CD4-positive, alpha-beta T cell treated with Interleukin-10 for 1 hour (primary cell): ENCODE data around the gene FAF2.
"Not testable (repeated sequence)": the region's sequence is repeated elsewhere in the genome, so short reads cannot be mapped to it uniquely, and the experiment has no call there.

ENCODE experiments used
- DNase-seq: peaks from one replicate; pipeline ENCODE4 v3.0.0-alpha.2; 2020

FAF2 gene

DNA sequence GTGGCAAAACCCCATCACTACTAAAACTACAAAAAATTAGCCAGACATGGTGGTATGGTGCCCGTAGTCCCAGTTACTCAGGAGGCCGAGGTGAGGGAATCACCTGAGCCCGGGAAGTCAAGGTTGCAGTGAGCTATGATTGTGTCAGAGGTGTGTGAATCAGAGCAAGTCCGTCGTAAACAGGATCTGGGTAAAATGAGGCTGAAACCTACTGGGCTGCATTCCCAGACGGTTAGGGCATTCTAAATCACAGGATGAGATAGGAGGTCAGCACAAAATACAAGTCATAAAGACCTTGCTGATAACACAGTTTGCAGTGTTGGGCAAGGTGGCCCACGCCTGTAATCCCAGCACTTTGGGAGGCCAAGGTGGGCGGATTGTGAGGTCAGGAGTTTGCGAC lies 29.9 kb upstream of the FAF2 start:
- DNase-seq: no peak

DNA sequence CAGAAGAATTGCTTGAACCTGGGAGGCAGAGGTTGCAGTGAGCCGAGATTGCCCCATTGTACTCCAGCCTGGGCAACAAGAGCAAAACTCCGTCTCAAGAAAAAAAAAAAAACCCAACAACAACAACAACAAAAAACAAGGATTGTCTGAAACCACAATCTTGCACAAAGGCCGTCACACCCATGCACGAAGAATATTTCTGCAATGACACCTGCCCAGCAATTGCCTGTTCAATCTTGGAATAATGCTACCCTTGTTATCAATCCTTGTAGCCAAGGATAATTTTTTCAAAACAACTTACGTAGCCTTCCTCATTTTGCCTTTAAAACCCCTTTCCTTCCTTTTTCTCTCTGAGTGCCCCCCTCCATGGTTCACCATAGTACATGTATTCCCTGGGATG lies 28.1 kb upstream of the FAF2 start:
- no peak for DNase-seq

DNA sequence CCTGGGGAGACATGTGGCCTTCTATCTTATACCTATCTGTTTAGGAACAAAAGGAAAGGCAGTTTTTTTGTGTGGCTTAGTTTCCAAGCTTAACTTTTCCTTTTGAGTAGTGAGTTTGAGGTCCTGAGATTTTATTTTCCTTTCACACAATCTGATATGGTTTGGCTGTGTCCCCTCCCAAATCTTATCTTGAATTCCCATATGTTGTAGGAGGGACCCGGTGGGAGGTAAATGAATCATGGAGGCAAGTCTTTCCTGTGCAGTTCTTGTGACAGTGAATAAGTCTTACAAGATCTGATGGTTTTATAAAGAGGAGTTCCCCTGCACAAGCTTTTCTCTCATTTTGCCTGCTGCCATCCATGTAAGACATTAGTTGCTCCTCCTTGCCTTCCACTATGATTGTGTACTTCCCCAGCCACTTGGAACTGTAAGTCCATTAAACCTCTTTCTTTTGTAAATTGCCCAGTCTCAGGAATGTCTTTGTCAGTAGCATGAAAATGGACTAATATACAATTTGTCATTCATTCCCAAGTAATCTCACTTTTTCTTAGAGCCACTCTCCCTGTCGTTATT lies 27.1 kb upstream of the FAF2 start:
- DNase-seq: no peak

DNA sequence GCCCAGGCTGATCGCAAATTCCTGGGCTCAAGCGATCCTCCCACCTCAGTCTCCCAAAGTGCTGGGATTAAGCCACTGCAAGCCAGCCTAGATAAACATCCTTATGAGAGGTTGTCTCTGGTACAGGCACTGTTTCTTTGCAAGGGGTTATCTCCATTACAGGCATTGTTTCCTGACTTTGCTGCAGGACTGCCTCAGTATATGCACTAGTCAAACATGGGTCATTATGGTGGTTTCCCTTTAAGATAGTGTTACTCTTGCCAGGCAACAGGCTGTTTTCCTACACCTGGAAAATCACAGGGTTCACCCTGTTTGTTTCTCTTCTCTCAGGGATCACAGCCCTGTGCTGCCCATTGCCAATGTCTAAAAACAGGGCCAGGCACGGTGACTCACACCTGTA lies 24.0 kb upstream of the FAF2 start:
- no peak for DNase-seq

DNA sequence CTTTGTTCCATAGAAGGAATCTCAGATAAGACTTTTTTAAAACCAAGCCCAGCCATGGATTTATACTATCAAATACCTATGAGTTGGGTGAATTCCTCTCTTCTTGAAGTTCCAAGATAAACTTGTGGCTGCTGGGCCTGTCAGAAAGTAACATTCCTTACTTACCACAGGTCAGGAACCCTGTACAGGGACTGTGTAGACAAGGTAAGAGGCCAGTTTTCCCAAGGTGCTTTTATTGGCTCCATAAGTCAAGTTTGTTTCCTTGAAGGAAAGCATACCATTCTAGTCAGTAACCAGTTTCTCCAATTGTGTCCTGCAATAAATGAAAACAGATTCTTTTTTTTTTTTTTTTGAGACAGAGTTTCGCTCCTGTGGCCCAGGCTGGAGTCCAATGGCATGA lies 23.0 kb upstream of the FAF2 start:
- no peak for DNase-seq

DNA sequence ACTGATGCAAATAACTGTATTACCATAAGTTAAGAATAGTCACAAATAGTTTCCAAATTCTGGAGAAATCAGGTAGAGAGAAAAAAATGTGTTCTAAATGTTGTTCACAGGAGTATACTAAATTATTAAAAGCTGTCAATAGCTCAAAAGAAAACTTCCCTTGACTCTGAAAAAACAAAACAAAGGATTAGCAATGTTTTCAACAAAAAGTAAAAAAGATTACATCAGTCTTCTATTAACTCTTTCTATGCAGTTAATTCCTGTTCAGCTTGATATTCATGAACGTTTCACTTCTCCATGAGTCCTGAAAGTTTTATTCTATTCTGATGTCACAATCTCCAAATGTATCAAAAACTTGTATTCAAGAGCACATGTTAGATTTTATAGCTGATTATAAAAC lies 22.4 kb upstream of the FAF2 start:
- DNase-seq: no peak

DNA sequence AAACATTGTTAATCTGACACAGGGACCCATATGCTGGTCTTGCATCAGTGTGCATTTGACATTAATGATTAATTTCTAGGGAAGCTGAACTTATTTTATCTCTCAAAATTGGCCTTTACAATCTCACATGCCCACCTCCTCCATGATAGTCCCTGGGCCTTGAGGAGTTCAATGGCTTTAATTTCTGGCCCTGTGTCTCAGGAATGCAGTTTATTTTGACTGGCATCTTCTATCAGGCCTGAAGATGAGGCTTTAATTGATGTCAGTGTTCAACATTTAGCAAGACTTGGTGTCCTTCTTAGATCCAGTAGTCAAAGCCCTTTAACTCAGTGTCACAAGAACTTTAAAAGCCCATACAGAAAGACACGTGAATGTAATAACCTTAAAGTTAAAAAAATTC lies 21.3 kb upstream of the FAF2 start:
- DNase-seq: no peak

DNA sequence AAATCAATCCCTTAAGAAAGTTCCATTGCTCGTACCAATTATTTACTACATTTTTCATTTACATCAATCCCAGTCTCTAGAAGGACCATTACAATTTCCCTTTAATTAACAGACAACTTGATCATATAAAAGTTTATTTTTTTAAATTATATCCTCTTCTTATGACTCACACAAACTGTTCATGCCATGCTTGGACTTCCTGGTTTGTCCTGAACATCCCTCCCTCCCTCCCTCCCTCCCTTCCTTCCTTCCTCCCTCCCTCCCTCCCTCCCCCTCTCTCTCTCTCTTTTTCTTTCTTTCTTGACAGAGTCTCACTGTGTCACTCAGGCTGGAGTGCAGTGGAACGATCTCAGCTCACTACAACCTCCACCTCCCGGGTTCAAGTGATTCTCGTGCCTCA lies 20.2 kb upstream of the FAF2 start:
- no peak for DNase-seq

DNA sequence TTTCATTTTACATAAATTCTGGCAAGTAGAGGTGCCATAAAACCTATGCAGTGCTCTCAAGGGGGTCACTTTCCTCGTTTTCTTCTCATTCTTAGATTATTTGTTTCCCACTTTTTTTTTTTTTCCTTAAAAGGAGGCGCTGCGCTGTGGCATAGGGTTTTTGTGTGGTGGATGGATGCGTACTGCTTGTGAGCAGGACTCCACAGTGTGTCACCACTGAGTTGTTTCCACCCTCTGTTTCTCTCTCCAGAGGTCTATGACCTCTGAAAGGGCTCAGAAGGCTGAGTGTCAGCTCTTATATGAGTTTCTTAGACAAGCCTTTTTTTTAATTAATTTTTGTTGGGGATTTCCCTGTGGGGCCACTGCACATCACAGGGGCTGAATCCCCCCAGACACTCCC lies 18.2 kb upstream of the FAF2 start:
- no peak for DNase-seq

DNA sequence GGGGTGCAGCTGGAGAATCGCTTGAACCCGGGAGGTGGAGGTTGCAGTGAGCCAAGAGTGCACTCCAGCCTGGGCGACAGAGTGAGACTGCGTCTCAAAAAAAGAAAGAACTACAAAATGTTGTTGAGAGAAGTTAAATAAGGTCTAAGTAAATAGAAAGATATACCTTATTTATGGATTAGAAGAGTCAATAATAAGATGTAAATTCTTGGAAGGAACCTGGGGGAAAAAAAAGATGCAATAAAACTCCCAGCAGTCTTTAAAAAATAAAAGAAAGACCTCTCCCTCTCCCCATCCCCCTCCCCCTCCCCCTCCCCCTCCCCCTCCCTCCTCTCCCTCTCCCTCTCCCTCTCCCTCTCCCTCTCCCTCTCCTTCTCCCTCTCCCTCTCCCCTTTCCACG lies 15.5 kb upstream of the FAF2 start:
- no peak for DNase-seq

DNA sequence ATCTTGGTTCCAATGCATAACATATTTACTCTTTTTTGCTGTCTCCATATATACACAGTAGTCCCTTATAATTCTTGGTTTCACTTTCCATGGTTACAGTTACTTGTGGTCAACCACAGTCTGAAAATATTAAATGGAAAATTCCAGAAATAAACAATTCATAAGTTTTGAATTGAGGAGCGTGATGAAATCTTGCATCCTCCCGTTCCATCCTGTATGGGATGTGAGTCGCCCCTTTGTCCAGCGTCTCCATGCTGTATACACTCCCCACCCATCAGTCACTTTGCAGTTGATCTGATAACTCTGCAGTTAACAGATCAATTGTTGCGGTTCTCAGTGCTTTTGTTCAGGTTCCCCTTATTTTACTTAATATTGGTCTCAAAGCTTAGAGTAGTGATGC lies 11.5 kb upstream of the FAF2 start:
- peak; percentile 13 for DNase-seq

DNA sequence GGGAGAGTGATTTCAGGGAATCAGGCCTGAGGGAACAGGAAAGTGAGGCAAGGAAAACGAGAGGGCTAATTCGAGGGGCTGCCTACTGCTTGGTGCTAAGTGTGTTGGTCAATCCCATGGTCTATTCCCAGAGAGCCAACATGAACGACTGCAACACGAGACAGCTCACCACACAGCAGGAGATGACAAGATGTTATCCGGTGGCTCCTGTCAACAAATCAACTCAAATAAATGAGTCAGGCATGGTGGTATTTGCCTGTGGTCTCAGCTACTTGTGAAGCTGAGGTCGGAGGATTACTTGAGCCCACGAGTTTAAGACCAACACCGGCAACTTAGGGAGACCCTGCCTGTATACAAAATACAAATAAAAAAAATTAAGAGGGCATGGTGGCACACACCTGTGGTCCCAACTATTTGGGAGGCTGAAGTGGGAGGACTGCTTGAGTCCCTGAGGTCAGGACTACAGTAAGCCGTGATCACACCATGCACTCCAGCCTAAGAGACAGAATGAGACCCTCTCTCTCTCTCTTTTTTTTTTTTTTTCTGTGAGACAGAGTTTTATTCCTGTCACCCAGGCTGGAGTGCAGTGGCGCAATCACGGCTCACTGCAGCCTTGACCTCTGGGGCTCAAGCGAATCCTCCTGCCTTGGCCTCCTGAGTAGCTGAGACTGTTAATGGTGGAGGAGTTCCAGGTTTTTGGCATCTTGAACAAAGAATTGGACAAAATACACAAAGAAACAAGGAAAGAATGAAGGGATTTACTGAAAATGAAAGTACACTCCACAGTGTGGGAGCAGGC lies 9.0 kb upstream of the FAF2 start:
- DNase-seq: no peak

DNA sequence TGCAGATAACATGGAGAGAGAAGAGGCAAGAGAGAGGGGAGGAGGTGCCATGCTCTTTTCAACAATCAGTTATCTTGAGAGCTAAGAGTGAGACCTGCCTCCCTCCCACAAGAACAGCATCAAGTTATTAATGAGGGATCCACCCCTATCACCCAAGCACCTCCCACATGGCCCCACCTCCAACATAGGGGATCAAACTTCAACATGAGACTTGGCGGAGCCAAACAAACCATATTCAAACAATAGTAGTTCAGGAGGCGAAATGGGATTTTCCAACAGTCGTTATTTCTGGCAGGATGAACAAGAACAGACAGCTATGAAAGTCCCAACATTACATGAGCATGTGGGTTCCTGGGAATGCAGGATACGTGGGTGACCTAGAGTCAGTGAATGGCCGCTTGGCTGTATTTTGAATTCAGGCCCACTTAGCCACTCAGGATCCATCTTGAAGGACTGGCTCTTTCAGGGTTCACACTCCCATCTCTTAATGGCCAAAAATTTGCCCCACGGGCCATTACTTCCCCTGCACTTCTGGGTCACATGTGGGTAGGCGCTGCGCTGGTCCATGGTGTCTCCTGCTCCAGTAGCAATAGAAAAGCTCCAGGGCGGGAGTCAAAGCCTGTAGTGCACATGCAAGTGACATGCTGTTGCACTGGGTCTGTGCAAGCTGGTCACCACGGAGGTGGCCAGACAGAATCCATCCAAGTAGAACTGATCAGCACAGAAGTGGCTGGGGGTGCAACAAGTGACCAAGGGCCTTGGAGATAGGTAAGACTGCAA lies 7.1 kb upstream of the FAF2 start:
- no peak for DNase-seq

DNA sequence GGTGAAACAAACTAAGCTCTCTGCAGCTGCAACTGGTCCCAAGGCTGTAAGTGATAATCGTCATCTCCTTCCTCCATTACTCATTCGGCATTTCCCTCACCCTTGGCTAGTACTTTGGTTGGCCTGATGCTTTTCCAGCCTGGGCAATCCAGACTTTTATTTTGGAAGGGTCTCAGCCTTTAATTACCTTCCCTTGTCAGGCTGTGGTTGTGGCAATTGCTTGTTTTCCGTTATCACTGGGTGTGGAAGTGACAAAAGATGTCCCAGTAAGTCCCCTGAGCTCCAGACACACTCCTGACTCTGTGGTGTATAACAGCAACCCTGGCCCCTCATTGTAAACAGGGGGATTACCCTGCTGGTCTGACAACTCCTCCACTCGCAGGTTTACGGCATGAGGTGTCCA lies 6.3 kb upstream of the FAF2 start:
- no peak for DNase-seq

DNA sequence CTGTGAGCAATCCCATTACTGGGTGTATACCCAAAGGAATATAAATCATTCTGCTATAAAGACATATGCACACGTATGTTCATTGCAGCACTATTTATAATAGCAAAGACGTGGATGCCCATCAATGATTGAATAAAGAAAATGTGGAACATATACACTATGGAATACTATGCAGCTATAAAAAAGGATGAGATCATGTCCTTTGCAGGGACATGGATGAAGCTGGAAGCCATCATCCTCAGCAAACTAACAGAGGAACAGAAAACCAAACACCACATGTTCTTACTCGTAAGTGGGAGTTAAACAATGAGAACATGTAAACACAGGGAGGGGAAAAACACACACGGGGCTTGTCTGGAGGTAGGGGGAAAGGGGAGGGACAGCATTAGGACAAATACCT lies 5.3 kb upstream of the FAF2 start:
- DNase-seq: not testable (repeated sequence)

DNA sequence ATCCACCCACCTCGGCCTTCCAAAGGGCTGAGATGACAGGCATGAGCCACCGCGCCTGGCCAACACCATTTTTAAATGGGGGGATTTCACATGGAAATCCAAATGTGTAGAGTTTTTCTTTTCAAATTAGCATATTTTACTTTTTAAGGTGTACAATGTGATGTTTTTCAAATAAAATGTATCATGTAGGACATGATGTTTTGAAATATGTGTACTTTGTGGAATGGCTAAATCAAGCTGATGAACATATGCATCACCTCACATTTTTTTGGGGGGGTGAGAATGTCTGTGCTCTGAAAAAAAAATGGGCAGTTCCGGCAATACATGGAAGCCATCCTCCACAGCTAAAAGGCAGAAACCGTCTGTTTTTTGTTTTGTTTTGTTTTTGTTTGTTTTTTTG lies 3.4 kb upstream of the FAF2 start:
- no peak for DNase-seq

DNA sequence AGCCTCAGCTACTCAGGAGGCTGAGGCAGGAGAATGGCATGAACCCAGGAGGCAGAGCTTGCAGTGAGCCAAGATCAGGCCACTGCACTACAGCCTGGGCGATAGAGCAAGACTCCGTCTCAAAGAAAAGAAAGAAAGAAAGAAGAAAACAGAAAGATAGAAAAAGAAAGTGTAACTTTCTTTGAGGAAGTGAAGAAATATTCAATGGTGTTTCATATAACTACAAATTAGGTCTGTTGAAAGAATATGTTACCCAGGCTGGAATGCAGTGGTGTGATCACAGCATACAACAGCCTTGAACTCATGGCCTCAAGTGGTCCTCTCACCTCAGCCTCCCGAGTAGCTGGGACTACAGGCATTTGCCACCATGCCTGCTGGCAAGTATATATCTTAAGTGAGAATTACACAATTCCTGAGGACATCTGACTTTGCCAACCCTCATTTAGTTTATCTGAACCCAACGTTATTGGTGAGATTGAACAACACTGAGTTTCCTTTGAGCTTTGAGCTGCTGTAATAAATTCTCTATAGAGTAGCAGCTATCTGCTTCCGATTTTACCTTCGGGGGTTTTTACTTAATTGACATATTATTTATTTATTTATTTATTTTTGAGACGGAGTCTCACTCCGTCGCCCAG lies 2.0 kb upstream of the FAF2 start:
- DNase-seq: no peak

DNA sequence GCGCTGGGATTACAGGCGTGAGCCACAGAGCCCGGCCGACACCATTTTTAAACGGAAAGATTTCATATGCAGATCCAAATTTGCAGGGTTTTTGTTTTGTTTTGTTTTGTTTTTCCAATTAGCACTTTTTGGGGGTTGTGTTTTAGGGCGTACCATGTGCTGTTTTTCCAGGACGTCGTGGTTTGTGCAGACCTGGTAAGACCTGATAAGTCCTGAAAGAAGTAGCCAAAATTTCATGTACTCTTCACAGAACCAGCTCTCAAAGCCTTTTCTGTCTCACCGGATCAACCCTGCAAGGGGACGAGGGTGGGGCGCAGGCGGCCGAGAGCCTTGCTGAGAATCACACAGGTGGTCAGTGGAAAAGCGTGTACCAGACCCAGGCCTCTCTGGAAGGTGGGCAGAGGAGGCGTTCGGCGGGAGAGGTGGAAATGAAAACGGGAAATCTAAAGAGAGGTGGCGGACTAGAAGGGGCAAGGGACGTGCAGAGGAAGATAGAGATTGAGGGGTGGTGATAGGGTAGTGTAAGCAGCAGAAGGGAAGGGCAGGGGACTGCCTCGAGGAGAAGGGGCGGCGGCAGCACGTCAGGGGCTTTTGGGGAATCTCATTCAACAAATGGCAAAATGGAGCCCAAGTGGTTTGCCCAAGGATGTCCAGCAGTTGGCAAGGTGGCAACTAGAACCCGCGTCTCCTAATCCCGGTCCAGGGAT lies 1.1 kb upstream of the FAF2 start:
- DNase-seq: peak; percentile 17

DNA sequence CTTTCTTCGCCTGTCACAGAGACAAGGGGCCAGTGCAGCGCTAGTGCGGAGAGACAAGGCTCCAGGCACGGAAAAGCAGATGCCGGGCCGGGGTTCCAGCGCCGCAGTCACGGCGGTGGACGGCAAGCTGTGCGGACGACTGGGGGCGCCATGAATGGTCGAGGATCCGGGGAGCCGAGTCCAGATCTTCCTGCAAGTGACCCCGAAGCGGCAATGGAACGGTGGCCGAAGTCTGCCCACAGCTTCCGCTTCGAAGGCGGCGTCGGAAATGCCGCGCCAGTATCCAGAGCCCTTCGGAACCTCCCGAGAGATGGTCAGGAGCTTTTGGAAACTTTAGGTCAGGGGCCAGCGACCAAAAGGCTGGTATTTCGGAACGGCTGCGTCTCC lies 601 bp upstream of the FAF2 start:
- DNase-seq: no peak

DNA sequence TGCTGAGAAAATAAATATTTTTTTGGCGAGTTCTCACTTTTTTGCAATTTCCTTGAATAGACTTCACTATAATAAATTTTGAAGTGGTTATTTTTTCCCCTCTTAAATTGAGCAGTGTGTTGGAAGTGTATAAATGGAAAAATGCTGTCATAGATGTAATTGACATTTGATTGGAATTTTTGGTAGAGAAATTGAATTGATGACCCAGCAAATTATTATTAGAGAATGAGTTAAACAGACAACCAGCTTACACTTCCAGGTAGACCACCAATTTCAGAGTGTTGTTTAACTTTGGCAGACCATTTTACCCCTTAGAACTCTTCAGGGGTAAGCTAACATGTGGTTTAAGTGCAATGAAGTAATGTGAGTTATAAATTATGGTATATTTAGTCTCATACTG lies 1.9 kb downstream of the FAF2 start:
- no peak for DNase-seq

DNA sequence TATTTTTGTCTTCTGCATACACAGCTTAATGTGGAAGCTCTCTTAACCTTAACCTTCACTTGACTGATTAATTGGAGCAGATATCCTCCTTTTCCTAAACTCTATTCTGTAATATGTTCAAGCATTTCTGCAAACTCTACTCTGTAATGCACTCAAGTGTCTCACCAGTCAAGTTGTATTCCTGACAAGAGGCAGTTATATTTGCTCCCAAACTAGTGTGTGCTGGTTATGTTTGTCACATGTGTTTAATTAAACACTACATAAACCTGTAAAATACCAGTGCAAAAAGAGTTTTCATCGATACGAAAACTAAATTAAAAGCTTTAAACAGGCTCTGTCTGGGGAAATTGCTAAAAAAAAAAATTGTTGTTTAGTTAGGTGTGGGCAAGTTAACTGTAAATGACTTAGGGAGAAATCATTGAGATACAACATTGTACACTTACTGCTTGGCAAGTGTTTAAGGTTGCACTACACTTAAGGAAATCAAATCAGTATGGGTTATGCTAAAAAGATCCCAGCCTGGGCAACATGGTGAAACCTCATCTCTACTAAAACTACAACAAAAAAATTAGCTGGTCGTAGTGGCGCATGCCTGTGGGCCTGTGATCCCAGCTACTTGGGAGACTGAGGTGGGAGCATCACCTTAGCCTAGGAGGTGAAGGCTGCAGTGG lies 6.7 kb downstream of the FAF2 start:
- DNase-seq: no peak

DNA sequence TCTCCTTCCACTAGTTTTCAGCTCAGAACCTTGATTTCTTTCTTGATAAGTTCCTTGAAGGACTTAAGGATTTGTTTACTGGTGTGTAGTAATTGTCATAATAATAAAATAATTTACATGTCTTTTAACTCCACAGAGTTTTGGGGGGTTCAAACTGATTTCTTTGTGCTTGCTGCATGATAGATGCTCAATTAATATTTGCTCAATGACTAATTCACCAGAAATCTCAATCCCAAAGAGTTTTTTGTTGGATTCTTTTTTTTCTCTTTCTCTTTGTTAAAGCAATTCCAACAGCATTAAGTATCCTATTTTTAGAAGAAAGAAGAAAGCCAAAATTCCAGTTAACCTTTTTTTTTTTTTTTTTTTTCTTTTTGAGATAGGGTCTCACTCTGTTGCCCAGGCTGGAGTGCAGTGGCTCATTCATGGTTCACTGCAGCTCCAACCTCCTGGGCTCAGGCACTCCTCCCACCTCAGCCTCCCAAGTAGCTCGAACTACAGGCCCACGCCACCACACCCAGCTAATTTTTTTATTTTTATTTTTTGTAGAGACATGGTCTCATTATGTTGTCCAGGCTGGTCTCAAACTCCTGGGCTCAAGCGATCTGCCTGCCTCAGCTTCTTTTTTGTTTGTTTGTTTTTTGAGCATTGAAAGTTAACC lies 10.8 kb downstream of the FAF2 start:
- no peak for DNase-seq
